PFSK-1 (cell line): ENCODE data around the gene PFAS.

Experiments
- FOXP2 ChIP-seq: optimal IDR thresholded peaks from 2 replicates; pipeline ENCODE3; 2011; ENCODE audit warnings: borderline replicate concordance, control low read depth, inconsistent platforms; ENCODE audit not compliant: insufficient read depth; ENCODE audit errors: extremely low read length, extremely low read depth
- POLR2AphosphoS5 ChIP-seq: IDR thresholded peaks from 2 replicates; pipeline ENCODE4 v1.6.1; 2012; ENCODE audit warnings: low read depth, mild to moderate bottlenecking, control low read depth, low read length, moderate library complexity
- SIN3A ChIP-seq: IDR thresholded peaks from 2 replicates; pipeline ENCODE4 v1.6.1; 2012; ENCODE audit warnings: mild to moderate bottlenecking, low read length, moderate library complexity, borderline replicate concordance; ENCODE audit not compliant: insufficient read depth
- TAF1 ChIP-seq: IDR thresholded peaks from 2 replicates; pipeline ENCODE4 v1.6.1; 2012; ENCODE audit warnings: low read length, control low read depth, borderline replicate concordance; ENCODE audit not compliant: insufficient read depth
- TF ChIP-seq, protein P1 (sequence below), 2 experiments: IDR thresholded peaks; 2 replicates each; pipeline versions ENCODE4 v1.6.1 to v1.8.0; 2011 to 2012; ENCODE audit warnings: low read depth in 2 of 2, low read length in 2 of 2, control low read depth in 1 of 2, inconsistent platforms in 1 of 2, mild to moderate bottlenecking in 1 of 2, moderate library complexity in 1 of 2; ENCODE audit not compliant: insufficient read depth in 1 of 2

Gene PFAS

DNA sequence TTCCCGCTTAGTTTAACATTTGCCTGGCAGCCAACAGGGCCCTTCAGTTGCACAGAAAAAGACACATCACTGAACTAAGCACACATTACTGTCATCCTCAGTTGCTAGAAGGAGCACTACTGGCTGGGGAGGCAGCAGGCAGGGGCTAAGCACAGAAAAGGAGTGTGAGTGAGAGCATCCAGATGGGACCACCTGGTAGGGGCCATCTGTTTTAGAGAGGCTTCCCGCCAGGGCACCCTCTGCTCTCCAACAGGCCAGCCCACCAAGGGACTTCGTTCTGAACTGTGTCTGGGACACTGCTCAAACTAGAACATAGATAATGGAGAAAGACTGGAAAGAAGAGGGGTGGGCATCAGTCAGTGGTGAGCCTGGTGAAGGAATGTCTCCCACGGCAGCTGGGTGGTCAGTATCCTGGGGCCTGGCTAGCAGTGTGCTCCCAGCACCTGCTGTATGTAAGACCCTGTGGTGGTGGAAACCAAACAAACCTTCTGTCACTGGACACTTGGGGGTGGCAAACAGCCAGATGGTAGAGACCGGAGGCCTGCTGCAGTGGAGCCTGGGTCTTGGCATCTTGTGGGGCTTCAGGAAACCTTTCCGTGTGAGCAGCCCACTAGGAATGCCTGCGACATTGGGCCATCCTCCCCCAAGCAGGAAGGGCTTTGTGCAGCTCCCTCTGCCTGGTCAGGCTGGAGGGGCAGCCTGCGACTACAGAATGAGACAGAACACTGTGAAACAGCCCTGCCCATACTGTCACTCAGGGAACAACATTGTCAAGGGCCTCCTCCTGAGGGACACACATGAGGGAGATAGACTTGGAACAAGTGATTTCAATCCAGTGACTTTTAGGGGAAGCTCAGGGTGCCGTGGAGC lies 26.6 kb downstream of the PFAS start:
- no peak for TF ChIP-seq TAF1

DNA sequence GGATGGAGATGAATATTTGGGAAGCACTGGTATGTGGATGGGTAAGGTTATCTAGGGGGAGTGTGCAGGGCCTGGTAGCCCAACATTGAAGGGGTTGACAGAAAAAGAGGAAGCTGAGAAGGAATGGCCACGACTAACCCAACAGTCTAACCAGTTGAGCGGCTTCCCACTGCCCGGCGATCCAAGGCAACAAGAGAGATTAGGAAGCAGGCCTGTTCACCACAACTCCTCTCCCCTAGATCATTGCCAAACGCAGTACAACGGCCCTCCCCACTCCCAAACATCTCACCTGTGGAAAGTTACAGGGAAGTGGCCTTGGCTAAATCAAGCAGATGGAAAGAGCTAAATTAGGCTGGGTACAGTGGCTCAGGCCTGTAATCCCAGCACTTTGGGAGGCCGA lies 28.2 kb downstream of the PFAS start:
- TF ChIP-seq FOXP2 (no peak), SIN3A (no peak), POLR2AphosphoS5 (no peak)
- TF ChIP-seq, protein P1, sequence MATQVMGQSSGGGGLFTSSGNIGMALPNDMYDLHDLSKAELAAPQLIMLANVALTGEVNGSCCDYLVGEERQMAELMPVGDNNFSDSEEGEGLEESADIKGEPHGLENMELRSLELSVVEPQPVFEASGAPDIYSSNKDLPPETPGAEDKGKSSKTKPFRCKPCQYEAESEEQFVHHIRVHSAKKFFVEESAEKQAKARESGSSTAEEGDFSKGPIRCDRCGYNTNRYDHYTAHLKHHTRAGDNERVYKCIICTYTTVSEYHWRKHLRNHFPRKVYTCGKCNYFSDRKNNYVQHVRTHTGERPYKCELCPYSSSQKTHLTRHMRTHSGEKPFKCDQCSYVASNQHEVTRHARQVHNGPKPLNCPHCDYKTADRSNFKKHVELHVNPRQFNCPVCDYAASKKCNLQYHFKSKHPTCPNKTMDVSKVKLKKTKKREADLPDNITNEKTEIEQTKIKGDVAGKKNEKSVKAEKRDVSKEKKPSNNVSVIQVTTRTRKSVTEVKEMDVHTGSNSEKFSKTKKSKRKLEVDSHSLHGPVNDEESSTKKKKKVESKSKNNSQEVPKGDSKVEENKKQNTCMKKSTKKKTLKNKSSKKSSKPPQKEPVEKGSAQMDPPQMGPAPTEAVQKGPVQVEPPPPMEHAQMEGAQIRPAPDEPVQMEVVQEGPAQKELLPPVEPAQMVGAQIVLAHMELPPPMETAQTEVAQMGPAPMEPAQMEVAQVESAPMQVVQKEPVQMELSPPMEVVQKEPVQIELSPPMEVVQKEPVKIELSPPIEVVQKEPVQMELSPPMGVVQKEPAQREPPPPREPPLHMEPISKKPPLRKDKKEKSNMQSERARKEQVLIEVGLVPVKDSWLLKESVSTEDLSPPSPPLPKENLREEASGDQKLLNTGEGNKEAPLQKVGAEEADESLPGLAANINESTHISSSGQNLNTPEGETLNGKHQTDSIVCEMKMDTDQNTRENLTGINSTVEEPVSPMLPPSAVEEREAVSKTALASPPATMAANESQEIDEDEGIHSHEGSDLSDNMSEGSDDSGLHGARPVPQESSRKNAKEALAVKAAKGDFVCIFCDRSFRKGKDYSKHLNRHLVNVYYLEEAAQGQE (IDR thresholded peaks at IDR 0.05; ENCODE audit: insufficient read depth in 1 of 2, low read depth in 2 of 2, low read length in 2 of 2), result no peak

DNA sequence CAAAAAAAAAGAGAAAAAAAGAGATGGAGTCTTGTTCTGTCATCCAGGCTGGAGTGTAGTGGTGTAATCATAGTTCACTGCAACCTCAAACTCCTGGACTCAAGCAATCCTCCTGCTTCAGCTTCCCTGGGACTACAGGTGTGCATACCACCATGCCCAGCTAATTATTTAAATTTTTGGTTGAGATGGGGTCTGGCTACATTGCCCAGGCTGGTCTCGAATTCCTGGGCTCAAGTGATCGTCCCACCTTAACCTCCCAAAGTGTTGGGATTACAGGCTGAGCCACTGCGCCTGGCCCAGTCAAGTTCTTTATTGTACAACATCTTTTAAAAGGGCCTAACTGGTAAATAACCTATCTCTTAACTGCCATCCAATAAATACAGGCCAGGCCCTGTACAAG lies 33.3 kb downstream of the PFAS start:
- TF ChIP-seq TAF1, result no peak
- no peak for TF ChIP-seq SIN3A
- TF ChIP-seq, protein P1 (IDR thresholded peaks at IDR 0.05; ENCODE audit: insufficient read depth in 1 of 2, low read depth in 2 of 2, low read length in 2 of 2), result no peak
- no peak for TF ChIP-seq FOXP2
- no peak for TF ChIP-seq POLR2AphosphoS5

DNA sequence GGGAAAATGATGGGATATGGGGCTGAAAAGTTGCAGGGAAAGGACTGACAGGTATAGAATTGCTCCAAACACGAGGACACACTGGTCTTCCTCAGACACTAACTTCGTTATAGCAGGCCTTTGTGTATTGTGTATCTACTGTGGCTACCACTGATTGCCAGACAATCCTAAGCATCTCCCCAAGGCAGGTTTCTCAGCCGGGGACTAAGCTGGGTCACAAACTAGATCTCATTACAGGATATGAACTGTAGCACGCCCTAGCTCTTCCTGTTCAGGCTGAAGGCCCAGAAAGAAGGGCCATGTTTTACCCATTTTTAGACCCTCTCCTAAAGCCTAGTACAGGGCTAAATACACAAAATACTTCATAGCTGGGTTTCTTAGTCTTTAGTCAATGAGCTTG lies 34.3 kb downstream of the PFAS start:
- no peak for TF ChIP-seq SIN3A
- no peak for TF ChIP-seq TAF1
- TF ChIP-seq, protein P1 (IDR thresholded peaks at IDR 0.05; ENCODE audit: insufficient read depth in 1 of 2, low read depth in 2 of 2, low read length in 2 of 2), result no peak
- no peak for TF ChIP-seq POLR2AphosphoS5
- no peak for TF ChIP-seq FOXP2

DNA sequence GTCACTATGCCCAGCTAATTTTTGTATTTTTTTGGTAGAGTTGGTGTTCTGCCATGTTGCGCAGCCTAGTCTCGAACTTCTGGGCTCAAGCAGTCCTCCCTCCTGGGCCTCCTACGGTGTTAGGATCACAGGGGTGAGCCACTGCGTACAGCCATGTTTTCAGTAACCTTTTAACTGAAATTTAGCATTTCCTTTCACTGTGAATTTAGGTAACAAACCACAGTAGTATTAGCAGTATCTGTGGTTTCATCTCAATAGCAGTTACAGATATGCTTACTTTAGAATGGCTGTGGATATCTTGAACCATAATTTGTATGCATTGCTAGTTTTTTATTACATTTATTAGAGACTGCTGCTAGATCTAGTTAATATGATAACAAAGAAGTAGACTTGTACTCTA lies 35.0 kb downstream of the PFAS start:
- TF ChIP-seq POLR2AphosphoS5 (no peak), FOXP2 (no peak)
- TF ChIP-seq, protein P1 (IDR thresholded peaks at IDR 0.05; ENCODE audit: insufficient read depth in 1 of 2, low read depth in 2 of 2, low read length in 2 of 2), result no peak
